Measurements from ENCODE around the gene ESD. TPM values are rescaled to one million over a fixed set of nuclear protein-coding genes. Genes with fewer than 3 reads are reported as not detected.
"Not testable (repeated sequence)": the region's sequence is repeated elsewhere in the genome, so short reads cannot be mapped to it uniquely, and the experiment has no call there.

The ESD gene
- total RNA-seq, 1 donor from 2014 or later = 42.4 TPM

DNA sequence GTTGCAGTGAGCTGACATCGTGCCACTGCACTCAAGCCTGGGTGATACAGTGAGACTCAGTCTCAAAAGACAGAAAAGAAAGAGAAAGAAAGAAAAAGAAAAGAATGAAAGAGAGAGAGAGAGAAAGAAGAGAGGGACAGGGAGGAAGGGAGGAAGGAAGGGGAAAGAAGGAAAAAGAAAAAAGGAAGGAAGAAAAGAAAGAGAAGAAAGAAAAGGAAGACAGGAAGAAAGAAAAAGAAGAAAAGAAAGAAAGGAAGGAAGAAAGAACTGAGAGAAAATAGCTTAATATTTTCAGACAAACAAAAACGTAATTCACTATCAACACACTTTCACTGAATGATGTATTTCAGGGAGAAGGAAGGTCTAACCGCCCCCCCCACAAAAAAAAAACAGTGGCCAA, 39.3 kb downstream of the ESD start:
- Histone ChIP-seq H3K27me3 (ENCODE audit: control insufficient read depth, insufficient read depth, low read length) (no peaks in the 10 kb centered on the region), H3K4me3 (ENCODE audit: low read depth, low read length) (no peak overlapping the region), H3K36me3 (ENCODE audit: control insufficient read depth, insufficient read depth, low read length) (no peaks in the 10 kb centered on the region)
- FAIRE-seq (no peak), DNase-seq (ENCODE audit: low read depth) (no peak)
- TF ChIP-seq, protein P1, sequence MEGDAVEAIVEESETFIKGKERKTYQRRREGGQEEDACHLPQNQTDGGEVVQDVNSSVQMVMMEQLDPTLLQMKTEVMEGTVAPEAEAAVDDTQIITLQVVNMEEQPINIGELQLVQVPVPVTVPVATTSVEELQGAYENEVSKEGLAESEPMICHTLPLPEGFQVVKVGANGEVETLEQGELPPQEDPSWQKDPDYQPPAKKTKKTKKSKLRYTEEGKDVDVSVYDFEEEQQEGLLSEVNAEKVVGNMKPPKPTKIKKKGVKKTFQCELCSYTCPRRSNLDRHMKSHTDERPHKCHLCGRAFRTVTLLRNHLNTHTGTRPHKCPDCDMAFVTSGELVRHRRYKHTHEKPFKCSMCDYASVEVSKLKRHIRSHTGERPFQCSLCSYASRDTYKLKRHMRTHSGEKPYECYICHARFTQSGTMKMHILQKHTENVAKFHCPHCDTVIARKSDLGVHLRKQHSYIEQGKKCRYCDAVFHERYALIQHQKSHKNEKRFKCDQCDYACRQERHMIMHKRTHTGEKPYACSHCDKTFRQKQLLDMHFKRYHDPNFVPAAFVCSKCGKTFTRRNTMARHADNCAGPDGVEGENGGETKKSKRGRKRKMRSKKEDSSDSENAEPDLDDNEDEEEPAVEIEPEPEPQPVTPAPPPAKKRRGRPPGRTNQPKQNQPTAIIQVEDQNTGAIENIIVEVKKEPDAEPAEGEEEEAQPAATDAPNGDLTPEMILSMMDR (IDR thresholded peaks at IDR 0.05; ENCODE audit: insufficient read depth, low read length, severe bottlenecking) = no peak

DNA sequence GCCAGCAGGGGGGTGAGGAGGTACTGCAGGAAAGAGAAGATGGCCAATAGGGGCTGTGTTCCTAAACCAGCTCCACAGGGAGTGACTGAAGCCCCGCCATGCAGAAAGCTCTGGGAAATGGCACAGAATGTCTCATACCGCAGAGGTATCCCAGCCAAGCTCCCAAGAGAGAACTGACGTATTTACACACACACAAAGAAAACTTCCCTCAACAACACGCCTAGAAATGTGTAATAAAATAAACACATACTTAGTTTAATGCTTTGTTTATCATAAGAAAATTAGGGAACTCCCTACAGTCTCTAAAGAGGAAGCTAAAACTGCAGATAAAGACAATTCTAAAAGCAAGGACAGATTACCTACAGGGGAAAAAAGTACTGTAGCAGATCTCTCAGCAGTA, 40.0 kb downstream of the ESD start:
- H3K27me3 ChIP-seq (ENCODE audit: control insufficient read depth, insufficient read depth, low read length) = no peaks in the 10 kb centered on the region
- peak; percentile 25 for DNase-seq (ENCODE audit: low read depth)
- no peak for FAIRE-seq
- no peak overlapping the region for H3K4me3 ChIP-seq (ENCODE audit: low read depth, low read length)
- H3K36me3 ChIP-seq (ENCODE audit: control insufficient read depth, insufficient read depth, low read length) = no peaks in the 10 kb centered on the region
- TF ChIP-seq, protein P1 (IDR thresholded peaks at IDR 0.05; ENCODE audit: insufficient read depth, low read length, severe bottlenecking) = no peak

DNA sequence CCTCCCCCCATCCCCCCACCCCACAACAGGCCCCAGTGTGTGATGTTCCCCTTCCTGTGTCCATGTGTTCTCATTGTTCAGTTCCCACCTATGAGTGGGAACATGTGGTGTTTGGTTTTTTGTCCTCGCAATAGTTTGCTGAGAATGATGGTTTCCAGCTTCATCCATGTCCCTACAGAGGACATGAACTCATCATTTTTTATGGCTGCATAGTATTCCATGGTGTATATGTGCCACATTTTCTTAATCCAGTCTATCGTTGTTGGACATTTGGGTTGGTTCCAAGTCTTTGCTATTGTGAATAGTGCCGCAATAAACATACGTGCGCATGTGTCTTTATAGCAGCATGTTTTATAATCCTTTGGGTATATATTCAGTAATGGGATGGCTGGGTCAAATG, 41.5 kb downstream of the ESD start:
- not testable (repeated sequence) for H3K27me3 ChIP-seq (ENCODE audit: control insufficient read depth, insufficient read depth, low read length); H3K36me3 ChIP-seq (ENCODE audit: control insufficient read depth, insufficient read depth, low read length); DNase-seq (ENCODE audit: low read depth); FAIRE-seq; H3K4me3 ChIP-seq (ENCODE audit: low read depth, low read length)

DNA sequence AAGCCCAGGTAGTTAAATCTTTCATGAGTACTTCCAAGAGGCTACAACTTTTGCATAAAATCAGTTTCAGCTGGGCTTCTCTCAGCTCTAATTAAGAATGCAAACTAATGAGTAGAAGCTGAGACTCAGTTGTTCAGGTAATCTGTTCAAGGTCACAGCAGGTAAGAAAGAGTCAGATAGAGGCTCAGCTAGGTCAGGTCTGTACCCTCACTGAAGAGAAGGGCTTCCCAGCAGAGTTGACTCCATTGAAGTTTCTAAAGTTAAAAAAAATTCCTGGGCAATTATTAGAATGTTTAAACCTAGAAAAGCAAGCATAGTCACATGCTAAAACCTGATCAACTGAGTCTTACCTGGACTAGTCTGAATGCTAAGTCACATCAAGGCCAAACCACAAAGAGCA, 42.1 kb downstream of the ESD start:
- Histone ChIP-seq H3K27me3 (ENCODE audit: control insufficient read depth, insufficient read depth, low read length) (no peaks in the 10 kb centered on the region), H3K4me3 (ENCODE audit: low read depth, low read length) (no peak overlapping the region), H3K36me3 (ENCODE audit: control insufficient read depth, insufficient read depth, low read length) (no peaks in the 10 kb centered on the region)
- TF ChIP-seq, protein P1 (IDR thresholded peaks at IDR 0.05; ENCODE audit: insufficient read depth, low read length, severe bottlenecking) = no peak
- DNase-seq (ENCODE audit: low read depth) = no peak
- no peak for FAIRE-seq

DNA sequence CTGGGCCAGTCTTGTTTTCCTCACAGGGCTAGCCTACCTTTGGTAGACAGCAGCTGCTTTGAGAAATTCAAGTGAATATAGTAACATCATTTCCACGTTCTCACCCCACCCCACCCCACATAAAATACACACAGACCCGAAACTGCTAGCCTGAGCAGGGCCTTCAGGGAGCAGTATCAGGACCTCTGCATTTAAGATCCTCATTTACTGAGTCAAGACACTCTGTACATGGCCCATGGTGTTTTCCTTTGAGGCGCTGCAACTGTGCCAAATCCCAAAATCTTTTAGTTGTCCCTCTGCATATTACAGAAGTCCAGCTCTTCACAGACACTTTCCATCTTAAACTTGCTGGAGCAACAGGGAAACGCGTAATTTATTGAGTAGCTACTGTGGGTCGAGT, 43.0 kb downstream of the ESD start:
- Histone ChIP-seq H3K27me3 (ENCODE audit: control insufficient read depth, insufficient read depth, low read length) (no peaks in the 10 kb centered on the region), H3K36me3 (ENCODE audit: control insufficient read depth, insufficient read depth, low read length) (no peaks in the 10 kb centered on the region), H3K4me3 (ENCODE audit: low read depth, low read length) (no peak overlapping the region)
- no peak for FAIRE-seq
- TF ChIP-seq, protein P1 (IDR thresholded peaks at IDR 0.05; ENCODE audit: insufficient read depth, low read length, severe bottlenecking) = no peak
- no peak for DNase-seq (ENCODE audit: low read depth)

DNA sequence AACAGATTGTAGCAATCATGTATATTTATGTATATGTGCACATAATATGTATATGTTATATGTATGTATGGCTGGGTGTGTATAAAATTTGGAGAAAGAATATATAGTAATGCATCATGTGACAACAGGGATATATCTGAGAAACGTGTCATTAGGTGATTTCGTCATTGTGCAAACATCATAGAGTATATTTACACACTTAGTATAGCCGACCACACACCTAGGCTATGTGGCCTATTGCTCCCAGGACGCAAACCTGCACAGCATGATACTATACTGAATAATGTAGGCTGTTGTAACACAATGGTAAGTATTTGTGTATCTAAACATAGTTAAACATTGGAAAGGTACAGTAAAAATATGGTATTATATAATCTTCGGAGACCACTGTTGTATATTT, 43.8 kb downstream of the ESD start:
- H3K4me3 ChIP-seq (ENCODE audit: low read depth, low read length) = no peak overlapping the region
- peaks cover 2% of the 10 kb centered on the region for H3K36me3 ChIP-seq (ENCODE audit: control insufficient read depth, insufficient read depth, low read length)
- no peaks in the 10 kb centered on the region for H3K27me3 ChIP-seq (ENCODE audit: control insufficient read depth, insufficient read depth, low read length)
- FAIRE-seq (no peak), DNase-seq (ENCODE audit: low read depth) (peak; percentile 20)
- TF ChIP-seq, protein P1 (IDR thresholded peaks at IDR 0.05; ENCODE audit: insufficient read depth, low read length, severe bottlenecking) = no peak

All from bronchial epithelial cell (primary cell).